GM19463 (cell line): Measurements from ENCODE around the gene PYGB.

Experiments used
- ATAC-seq: cut with Tn5 transposase; IDR thresholded peaks from one replicate; pipeline ENCODE4 v1.9.1; 2021; ENCODE audit warnings: mild to moderate bottlenecking, moderate library complexity; ENCODE audit not compliant: unreplicated experiment

Gene PYGB

DNA sequence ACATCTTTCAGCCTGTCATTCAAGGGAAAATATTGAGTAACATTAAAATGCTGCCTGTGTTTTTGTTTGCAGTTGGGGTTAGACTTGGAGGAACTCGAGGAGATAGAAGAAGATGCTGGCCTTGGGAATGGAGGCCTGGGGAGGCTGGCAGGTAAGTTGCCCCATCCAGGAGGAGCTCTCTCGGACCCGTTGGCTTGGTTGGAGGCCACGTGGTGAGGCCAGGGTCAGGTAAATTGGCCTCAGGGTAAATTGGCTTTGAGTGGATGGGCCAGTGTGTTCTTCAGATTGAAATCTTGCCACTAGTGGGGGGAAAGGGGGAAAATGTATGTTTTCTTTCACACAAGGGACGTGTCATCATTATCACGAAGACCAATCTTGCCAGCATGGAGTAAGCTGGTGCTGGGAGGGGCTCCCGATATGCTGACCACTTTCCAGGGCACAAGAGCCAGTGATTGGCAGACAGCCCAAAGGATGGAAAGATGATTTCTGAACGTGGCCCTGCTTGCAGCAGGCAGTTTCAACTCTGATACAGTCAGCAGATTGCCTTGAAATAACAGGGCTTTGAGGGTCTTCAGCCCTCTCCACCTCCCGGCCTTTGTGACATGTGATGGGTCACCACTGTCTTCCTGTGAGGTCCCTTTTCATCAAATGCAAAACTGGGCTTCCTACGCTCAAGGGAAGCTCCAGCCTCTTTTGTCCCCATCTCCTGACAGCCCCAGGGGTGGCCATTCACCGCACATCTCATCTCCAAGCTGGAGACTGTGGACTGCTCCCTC is 21.4 kb downstream of the PYGB start:
- no peak for ATAC-seq

DNA sequence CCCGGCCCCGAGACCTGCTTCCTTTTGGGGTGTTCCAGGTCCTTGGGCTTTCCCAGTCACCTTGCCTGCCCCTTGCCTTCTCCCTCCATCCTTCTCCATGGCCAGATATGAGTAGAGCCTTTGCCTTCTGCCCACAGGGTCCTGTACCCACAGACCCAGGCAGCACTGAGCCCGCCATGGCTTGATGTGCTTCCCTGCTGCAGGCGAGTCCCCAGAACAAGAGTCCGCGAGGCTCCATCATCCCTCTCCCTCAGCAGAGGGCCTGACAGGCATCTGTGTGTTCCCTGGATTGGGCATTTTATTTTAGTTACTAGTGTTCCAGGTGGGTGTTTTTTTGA is 21.9 kb downstream of the PYGB start:
- ATAC-seq = no peak

DNA sequence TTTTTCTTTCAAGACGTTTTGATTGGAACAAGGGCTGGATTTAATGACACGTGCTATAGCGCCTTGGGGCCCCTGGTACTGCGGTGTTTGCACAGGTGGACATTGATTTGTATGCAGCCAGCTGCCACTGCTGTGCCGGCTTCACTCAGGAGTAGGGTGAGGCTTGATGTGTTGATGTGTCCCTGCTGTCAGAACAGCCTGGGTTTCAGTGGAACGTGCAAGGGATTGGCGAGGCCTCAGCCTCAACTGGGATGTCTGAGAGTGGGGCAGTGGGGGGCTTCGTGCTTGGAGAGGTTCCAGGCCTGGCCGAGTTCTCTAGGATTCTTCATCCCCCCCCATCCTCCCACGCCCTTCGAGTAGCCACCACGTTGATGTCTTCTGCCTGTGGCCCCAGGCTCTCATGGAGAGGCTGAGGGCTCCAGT is 23.0 kb downstream of the PYGB start:
- ATAC-seq = no peak

DNA sequence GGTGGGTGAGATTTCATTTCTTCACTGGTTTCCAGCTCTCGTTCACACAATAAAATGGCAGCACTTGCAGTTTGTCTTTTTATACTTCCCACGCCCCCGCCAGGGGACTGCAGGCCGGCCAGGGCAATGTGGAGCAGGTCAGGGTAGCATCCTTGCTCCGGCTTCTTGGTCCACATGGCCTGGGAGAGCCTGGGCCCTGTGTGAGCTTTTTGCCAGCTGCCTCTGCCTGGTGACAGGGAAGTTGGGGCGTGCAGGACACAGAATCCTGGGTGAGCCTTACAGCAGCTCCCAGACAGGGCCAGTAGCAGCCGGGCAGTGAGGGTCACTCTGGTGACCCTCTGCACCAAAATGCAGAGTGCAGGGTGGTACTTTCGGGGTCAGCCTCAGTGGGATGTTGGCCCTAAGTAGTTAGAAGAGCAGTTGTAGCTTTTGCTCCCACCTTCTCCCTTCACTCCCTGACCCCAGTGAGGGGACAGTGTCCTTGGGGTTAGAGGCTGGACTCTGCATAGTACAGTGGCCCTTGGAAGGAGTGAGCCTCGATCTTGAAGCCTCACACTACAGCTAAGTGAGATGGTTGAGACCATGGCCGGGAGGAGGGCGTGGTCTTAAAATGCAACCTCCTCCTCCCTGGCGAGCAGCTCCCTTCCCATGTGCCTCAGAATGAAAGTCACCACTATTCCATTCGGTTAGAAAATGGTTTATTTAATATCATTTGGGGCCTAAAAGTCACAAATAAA is 23.8 kb downstream of the PYGB start:
- no peak for ATAC-seq

DNA sequence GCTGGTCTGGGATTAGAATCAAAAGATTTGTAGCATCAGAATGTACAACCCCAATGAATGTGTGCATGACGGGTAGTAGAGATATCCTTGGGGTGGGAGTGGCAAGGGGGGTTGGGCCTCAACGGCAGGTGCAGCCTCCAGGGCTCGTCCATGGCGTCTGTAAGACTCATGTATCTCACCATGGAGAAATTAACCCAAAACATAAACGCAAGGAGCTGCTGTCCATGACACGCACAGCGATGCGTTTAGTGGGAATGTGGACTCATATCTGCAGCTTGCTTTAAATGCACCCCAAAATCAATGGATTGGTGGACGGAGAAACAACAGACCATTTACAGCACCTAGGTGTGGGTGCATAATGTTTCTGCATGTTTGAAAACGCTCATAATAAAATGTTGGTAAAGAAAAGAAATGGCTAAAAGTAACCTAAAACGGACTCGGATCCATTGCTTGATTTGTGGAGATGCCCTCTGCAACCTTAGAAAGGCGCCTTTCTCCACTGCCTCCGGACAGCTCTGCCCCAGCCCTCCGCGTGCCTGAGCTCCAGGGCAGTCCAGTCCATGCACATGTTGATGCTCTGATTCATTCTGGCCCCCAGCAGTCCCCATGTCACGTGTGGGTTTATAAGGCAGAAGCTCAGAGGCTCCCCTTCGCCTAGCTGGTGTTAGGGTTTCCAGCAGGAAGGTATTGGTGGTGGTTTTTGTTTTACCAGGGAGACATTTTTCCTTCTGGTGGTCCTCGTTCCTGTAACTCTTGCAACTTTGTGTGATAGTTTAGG is 24.5 kb downstream of the PYGB start:
- no peak for ATAC-seq

DNA sequence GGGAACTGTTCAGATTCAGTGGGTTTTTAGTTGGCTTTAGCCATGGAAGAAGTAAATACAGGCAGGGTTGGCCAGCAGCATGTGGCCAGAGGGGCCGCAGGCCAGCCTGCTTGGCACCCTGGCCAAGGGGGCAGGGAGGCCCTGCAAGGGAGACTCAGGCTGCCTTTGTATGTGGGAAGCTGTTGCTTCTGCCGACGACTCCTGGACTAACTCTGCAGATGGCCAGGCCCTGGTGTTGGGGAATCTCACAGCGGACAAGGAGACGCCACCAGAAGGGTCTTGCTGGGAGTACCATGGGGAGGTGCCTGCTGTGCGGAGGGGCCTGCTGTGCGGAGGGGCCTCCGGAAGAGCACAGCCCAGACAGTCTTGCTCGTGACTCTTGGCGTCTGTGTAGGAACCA is 25.2 kb downstream of the PYGB start:
- ATAC-seq = no peak

DNA sequence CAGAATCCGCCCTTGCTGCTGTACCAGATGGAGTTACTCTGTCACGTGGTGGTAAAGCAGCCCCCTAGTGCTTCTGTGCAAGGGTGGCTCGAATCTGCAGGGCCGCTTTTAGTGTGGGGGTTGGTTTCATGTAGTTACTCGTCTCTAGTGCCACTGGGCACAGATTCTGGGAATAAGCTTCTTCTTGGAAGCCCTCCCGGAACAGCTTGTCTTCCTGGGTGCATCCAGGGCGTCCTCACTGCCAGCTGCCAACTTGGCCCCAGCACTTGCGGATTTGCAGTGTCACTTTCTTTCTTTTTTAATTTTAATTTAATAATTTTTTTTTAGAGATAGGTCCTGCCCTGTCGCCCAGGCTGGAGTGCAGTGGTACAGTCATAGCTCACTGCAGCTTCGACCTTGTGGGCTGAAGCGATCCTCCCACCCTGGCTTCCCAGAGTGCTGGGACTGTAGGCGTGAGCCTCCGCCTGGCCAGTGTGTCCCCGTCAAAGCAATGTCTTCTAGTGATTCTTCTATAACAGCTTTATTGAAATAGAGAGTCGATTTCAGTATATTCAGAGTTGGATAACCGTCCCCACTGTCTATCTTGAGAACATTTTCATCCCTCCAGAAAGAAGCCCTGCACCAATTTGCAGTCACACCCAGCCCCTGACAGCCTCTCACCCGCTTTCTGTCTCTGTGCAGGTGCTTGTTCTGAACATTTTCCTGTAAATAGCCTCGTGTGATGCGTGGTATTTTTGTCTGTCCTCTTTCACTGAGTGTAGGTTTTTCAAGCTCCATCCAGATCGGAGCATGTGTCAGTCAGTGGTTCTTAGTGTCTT is 25.9 kb downstream of the PYGB start:
- no peak for ATAC-seq

DNA sequence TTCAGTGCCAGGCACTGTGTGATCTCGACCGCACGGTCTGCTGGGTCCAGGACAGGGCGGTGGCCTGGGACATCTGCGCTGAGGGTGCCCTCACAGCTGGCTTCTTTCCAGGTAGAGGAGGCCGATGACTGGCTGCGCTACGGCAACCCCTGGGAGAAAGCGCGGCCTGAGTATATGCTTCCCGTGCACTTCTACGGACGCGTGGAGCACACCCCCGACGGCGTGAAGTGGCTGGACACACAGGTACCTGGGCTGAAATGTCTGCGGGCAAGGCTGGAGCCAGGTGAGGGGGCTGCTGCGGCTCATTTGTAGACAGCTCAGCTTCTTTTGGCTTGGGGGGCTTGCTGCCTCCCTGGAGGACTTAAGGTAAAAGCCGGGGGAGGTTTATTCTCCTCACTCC is 26.6 kb downstream of the PYGB start:
- ATAC-seq = no peak

DNA sequence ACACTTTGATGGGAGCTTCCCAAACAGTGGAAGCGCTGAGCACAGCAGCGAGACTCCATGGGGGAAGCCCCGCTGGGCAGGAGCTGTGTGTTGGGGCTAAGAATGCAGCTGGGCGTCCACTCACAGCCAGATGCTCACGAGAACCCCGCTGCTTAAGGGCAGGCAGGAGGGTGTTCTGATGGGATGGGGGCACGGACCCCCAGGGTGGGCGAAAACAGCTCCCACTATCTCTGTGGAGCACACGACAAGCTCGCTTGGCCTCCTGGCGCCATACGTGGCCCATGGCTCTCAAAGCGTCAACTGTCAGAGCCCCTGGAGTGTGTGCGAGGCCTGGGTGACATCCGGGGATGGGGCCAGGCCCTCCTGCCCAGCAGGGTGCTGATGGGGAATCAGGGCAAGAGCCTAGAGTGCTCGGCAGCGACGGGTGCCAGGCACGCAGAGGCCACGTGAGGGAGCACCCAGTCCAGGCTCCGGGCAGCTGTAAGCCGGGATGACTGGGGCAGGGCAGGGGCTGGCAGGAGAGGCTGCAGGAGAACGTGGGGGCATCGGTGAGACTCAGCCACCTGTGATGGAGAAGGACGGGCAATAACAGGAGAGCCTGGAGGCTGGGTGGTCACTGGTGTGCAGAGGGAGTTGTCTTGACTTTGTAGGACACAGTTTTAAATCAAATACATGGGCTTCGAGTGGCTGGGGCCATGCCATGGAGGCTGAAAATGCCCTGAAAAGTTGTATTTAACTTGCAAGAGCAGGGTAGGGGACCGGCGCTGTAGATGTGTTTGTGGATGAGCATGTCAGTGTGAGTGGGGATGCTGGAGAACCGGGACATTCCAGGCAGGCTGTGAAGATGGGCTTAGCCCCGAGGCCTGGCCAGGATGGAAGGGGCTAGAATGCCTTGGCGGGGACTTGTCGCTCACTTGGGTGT is 27.3 kb downstream of the PYGB start:
- no peak for ATAC-seq

DNA sequence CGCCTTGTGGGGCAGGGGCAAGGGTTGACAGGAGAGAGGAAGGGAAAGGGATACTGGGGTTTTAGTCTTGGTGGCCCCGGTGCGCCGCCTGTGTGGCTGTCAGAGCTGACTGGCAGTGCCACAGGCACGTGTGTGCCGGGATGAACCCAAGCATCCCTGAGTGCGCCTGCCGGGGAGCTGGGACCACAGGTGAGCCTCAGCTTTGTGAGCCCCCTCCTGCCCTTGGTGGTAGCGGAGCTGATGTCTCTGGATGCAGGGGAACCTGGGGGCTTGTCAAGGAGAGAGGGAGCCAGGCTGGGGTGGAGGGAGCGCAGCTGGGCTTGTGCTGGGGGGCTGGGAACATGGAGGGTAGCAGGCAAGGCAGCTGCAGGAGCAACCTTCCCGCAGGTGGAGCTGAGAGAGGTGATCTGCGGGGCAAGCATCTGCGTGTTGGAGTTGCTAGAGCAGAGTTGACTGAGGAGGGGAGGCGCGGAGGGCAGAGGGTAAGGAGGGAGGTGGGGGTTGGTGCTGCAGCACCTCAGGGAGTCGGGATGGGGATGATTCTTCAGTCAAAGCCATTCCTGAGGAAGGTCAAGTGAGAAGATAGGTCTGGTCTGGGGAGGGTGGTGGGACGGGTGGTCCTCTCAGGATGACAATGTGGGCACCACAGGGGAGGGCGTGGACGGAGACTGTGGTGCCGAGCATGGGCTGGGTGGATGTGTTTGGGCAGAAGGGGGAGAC is 28.1 kb downstream of the PYGB start:
- ATAC-seq = no peak

DNA sequence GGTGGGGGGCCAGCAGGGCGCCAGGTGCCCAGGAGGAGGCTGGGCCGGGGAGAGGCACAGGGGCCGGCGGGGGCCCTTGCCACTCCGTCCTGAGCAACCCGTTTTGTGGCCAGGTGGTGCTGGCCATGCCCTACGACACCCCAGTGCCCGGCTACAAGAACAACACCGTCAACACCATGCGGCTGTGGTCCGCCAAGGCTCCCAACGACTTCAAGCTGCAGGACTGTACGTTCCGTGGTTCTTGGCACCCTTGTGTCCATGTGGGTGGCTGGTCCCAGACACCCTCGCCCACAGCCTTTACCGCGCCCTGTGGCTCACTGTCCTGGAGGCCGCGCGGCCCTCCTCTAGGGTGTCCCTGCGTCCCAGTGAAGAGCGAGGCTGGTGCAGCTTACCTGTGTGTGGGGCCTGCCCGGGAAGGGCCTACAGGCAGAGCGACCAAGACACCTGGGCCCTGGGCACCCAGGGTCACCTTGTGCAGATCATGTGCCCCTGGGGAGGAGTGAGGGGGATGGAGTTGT is 28.7 kb downstream of the PYGB start:
- ATAC-seq = no peak

DNA sequence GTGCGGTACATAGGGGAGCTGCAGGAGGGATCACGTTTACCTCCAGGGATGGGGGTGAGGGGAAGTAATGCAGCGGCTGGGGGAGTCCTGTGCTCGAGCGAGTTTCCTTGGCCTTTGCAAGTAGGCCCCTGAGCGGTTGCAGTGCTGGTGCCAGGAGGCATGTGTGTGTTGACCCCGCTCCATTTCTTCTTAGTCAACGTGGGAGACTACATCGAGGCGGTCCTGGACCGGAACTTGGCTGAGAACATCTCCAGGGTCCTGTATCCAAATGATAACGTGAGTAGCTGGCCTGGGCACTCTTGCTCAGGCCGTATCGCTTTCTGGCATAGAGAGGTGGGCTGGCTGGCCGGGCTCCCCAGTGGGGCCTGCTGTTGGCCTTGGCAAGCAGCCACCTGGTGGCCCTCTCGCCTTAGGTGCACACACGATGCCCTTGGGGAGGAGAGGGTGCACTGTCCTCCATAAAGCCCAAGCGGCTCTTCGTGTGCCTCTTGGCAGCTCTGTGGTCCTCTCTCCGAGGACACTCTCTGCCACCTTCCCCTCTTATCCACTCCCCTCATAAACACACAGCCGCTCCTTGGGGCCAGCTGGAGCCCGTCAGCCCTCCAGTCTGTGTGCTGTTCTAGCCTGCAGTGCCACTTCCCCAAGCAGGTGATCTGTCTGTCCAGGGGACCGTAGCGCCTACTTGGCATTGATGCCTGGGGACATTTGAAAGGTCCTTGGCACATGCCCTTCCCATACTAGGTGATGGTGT is 29.3 kb downstream of the PYGB start:
- ATAC-seq = no peak

DNA sequence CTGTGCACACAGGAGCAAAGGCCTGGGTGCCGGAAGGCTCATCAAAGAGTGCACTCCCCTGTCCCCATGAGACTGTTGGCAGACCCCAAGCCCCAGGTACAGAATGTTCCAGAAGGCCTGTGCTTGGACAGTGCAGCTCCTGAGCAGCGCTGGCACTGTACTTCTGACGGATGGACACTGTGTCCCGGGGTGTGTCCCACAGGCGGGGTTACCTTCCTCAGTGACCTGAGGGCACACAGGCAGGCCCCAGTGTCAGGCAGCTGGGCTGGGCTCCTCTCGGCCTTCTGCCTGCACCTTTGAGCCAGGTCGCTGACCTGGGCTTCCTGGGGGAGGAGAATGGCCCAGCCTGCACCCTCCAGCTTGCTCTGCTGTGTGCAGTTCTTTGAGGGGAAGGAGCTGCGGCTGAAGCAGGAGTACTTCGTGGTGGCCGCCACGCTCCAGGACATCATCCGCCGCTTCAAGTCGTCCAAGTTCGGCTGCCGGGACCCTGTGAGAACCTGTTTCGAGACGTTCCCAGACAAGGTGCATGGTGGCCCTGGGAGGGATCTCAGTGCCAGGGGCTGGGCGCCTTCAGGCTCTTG is 30.1 kb downstream of the PYGB start:
- ATAC-seq = no peak

DNA sequence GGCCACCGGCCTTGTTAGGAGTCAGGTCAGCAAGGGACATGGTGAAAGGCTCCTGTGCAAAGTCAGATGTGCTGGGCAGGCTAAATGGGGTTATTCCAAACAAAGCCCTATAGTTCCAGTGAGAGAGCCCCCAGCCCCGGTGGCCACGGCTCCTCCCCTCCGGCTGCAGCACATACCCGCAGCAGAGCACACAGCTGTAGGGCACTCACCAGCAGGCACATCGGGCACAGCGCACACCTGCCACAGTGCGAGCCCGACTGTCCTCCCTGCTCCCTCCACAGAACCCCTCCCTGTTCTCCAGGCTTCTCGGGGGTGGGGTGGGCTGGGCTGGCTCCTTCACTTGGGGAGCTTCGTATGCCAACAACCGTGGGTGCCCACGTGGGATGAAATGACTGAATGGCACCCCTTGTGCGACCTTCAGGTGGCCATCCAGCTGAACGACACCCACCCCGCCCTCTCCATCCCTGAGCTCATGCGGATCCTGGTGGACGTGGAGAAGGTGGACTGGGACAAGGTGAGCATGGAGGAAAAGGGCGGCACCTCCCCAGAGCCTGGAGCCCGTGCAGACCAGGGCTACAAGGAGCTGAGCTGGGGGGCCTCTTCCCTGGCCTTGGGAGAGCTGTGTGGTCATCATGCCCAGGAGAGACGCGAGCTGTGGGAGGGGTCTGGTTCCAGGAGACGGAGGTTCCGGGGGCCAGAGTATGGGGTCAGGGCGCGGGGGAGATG is 30.9 kb downstream of the PYGB start:
- ATAC-seq = no peak

DNA sequence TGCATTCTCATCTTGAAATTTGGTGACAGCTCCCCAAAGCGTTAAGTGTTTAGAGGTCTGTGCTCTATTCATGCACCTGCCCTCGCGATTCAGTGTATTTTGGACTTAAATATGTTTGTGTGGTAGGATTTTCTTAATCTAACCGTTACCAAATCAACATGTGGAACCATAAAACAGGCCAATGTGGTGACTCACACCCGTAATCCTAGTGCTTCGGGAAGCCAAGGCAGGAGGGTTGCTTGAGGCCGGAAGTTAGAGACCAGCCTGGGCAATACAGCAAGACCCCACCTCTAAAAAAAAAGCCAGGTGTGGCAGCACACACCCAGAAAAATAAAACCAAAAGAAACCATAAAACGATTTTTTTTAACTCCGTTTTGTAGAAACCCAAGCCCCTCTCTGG is 31.5 kb downstream of the PYGB start:
- no peak for ATAC-seq

DNA sequence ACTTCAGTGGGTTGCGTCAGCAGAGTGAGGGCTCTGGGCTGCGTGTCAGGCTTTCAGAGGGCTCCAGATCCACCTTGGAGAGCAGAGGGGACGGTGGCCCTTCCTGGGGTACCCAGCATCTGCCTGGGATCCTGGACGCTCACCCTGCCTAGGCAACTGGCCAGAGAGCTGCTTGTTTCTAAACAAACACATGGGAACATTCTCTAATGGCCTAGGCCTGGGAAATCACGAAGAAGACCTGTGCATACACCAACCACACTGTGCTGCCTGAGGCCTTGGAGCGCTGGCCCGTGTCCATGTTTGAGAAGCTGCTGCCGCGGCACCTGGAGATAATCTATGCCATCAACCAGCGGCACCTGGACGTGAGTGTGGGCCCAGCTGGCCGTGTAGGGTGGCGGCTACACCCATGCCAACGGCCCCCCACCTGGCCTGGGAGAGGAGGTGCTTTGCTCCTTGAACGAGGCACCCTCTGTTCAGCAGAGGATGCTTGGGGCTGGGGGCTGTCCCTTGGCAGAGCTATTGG is 32.2 kb downstream of the PYGB start:
- no peak for ATAC-seq
